ENCODE measurements around the gene ZNF526. TPM values are rescaled to one million over a fixed set of nuclear protein-coding genes. Genes with fewer than 3 reads are reported as not detected.

Gene ZNF526
- total and polyA plus RNA-seq, 2 donors from 2014 or later = 2.6 to 11.6 TPM

DNA sequence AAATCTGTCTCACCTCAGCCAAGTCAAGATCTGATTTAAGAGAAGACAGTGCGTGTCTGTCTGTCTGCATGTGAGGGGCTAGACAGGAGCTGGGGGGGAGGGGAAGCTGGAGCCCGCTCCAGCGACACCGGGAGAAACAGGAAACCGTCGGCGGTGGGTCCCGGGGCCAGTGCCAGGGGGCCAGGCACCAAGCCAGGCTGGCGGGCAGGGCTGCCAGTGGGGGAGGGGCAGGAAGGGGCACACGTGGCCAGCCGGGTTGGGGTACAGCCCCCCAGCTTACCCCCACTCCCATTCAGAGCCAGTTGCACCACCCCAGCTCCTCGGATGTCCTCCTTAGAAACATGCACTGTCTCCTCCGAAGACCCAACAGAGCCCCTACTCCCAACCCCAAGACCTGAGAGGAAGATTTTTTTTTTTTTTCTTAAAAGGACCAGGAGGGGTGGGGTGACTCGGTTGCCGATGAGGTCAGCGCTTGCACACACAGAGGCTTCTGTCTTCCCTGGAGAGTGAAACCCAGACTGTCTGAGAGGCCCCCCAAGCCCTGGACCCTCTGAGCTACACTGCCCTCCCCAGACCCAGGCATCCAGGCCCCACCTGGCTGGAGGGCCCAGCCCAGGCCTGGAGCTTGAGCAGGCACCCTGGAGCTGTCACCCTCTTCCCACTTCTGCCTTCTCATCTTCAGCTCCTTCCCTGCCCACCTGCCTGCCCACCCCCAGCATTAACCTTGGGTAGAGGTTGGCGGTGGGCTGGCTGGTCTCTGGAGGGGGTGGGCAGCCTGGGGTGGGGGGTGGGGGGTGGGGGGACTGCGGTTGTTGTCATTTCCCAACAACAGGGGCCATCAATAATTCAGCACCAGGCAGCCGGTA, 30.8 kb downstream of the ZNF526 start:
- no peaks in the 10 kb centered on the region for H3K27me3 ChIP-seq (ENCODE audit: control insufficient read depth, insufficient read depth, low read length)
- TF ChIP-seq CTCF (IDR thresholded peaks at IDR 0.05; ENCODE audit: borderline replicate concordance, extremely low read depth, insufficient read depth) = no peak
- H3K27ac ChIP-seq (ENCODE audit: low read depth in 2 of 2, low read length in 2 of 2) = peak overlapping the region; percentile 28 to 74
- H3K4me1 ChIP-seq (ENCODE audit: control insufficient read depth in 2 of 3, insufficient read depth in 2 of 3, low read depth in 1 of 3, low read length in 3 of 3) = peaks cover 0 to 26% (median 14%) of the 10 kb centered on the region in 3 donors
- FAIRE-seq (no peak), DNase-seq (peak in 3 of 5 donors; percentile 35 to 81 (median 73))
- H3K9ac ChIP-seq (ENCODE audit: low read length in 3 of 3) = peak overlapping the region in 1 of 3 donors; percentile 40
- H3K9me3 ChIP-seq (ENCODE audit: control insufficient read depth in 2 of 3, insufficient read depth in 1 of 3, low read length in 3 of 3) = no peaks in the 10 kb centered on the region
- H3K4me3 ChIP-seq (ENCODE audit: low read length in 3 of 3) = no peak overlapping the region
- intact Hi-C loops (cut with DNase I) = no loop called here
- H3K36me3 ChIP-seq (ENCODE audit: control insufficient read depth in 2 of 3, insufficient read depth in 3 of 3, low read length in 3 of 3) = peaks cover 0 to 20% (median 3%) of the 10 kb centered on the region in 3 donors

DNA sequence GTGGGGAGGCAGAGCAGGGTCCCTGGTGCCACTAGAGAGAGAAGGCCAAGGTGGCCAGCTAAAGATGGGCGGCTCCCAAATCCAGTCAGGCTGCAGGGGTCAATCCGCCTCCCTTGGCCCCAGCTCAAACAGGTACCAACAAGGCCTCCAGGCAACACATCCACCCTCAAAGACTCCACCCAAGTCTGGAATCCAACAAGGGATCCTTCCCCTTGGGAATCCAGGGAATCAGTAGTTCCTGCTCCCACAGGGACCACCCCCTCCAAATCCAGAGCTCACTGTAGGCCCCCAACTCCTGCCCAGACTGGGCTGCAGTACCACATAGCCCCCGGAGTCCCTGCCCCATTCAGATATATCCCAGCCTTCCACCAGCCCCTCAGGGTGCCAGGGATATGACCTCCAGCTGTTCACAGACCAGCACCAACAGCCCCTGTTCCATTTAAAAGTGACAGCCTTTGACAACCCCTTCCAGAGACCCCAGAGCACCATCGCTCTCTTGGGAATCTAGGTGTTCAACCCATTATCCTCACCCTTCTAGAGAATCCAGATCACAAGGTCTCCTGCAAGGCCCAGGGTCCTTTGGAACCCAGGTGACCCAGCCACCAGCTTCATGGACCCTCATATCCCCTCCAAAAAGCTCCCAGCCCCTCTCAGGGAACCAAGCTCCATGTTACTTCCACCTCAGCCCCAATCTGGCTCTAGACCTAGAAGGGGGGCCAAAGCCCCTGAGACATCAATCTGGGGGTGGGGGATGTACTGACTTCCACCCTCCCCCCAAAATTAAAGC, 31.7 kb downstream of the ZNF526 start:
- DNase-seq = peak in 1 of 5 donors; percentile 63
- Histone ChIP-seq H3K4me3 (ENCODE audit: low read length in 3 of 3) (peak overlapping the region; percentile 21 to 52 (median 42)), H3K9ac (ENCODE audit: low read length in 3 of 3) (peak overlapping the region in 1 of 3 donors; percentile 46), H3K27me3 (ENCODE audit: control insufficient read depth, insufficient read depth, low read length) (no peaks in the 10 kb centered on the region), H3K36me3 (ENCODE audit: control insufficient read depth in 2 of 3, insufficient read depth in 3 of 3, low read length in 3 of 3) (peaks cover 0 to 20% (median 3%) of the 10 kb centered on the region in 3 donors), H3K9me3 (ENCODE audit: control insufficient read depth in 2 of 3, insufficient read depth in 1 of 3, low read length in 3 of 3) (no peaks in the 10 kb centered on the region), H3K27ac (ENCODE audit: low read depth in 2 of 2, low read length in 2 of 2) (peak overlapping the region; percentile 69 to 71), H3K4me1 (ENCODE audit: control insufficient read depth in 2 of 3, insufficient read depth in 2 of 3, low read depth in 1 of 3, low read length in 3 of 3) (peaks cover 0 to 23% (median 20%) of the 10 kb centered on the region in 3 donors)
- intact Hi-C loops (cut with DNase I) = no loop called here
- no peak for TF ChIP-seq CTCF (IDR thresholded peaks at IDR 0.05; ENCODE audit: borderline replicate concordance, extremely low read depth, insufficient read depth)
- FAIRE-seq = no peak

DNA sequence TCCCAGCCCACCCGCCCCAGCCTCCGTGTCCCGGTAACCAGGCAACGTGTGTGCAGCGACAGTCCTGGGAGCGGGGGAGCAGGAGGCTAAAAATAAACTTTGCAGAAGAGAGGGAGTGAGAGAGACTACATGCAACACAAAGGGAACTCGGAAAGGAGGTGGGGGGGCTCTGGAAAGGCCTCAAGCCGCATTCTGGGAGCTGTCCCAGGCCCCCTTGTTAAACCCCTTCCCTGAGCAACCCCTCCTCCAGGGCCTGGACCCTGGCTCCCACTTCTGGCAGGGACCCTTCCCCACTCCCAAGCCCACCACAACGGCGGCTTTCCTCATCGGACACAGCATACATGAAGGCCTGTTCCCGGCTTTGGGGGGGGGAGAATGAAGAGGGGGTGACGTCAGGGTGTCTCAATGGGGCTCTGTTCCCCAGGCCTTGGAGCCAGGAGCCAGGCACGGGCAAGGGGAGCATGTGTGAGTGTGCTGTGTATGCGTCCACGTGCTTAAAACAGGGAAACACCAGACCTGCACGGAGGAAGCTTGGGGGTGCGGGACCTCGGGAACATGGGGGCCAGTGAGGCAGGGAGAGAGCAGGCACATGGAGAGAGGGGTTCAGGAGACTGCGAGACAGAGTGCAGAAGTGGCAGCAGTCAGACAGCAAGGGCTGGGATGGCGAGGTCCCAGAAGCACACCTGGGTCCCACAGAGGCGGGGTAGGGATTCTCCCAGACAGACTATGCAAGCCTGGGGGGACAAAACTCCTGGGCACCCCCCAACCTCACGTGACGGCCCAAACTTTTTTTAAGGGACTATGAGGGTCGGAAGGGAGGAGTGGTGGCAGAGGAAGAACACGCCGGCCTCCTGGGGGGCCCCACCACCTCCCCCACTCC, 32.5 kb downstream of the ZNF526 start:
- intact Hi-C loops (cut with DNase I) = no loop called here
- peak overlapping the region; percentile 73 to 88 (median 85) for H3K4me3 ChIP-seq (ENCODE audit: low read length in 3 of 3)
- peaks cover 0 to 20% (median 3%) of the 10 kb centered on the region in 3 donors for H3K36me3 ChIP-seq (ENCODE audit: control insufficient read depth in 2 of 3, insufficient read depth in 3 of 3, low read length in 3 of 3)
- H3K27ac ChIP-seq (ENCODE audit: low read depth in 2 of 2, low read length in 2 of 2) = peak overlapping the region; percentile 89 to 91
- H3K4me1 ChIP-seq (ENCODE audit: control insufficient read depth in 2 of 3, insufficient read depth in 2 of 3, low read depth in 1 of 3, low read length in 3 of 3) = peaks cover 0 to 23% (median 20%) of the 10 kb centered on the region in 3 donors
- H3K27me3 ChIP-seq (ENCODE audit: control insufficient read depth, insufficient read depth, low read length) = no peaks in the 10 kb centered on the region
- DNase-seq = peak; percentile 73 to 93 (median 80)
- peak overlapping the region; percentile 61 to 89 (median 88) for H3K9ac ChIP-seq (ENCODE audit: low read length in 3 of 3)
- no peak for TF ChIP-seq CTCF (IDR thresholded peaks at IDR 0.05; ENCODE audit: borderline replicate concordance, extremely low read depth, insufficient read depth)
- FAIRE-seq = no peak
- H3K9me3 ChIP-seq (ENCODE audit: control insufficient read depth in 2 of 3, insufficient read depth in 1 of 3, low read length in 3 of 3) = no peaks in the 10 kb centered on the region
